ENCODE data around the gene TEX35.

Gene TEX35

DNA sequence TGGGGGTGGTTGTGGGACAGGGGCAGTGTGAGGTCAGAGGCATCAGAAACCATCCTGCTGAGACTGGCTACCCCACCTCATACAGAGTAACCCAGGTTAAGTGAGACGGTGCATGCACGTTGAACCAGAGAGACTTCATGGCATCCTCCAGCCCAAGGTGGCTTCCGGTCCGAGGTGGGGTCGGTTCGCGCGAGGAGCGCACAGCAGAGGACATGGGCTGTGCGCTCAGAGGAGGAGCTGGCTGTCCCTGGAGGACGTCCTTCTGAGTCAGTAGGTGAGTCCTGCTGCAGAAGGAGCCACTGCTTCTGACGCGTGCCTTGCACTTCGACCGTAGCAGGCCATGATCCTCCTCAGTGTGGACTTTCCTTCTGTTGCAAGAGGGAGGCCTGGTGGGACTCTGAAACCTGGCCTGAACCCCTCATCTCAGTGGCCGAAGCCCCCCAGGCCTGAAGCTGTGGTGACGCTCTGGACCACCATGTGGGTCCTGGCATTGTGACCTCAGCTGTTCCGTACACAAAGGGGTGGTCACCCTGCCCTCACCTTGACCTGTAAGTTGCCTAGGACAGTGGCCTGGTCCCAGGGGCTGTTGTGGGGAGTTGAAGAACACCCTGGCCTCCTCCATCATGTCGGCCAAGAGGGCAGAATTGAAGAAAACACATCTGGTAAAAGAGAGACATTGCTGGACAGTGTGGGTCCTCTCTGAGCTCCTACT is at the start of gene TEX35:
TSS of gene TEX35 (plus strand) at position 544 of the 712 bp plus-strand sequence. CDS start at position 624, 80 bp downstream.
- DNase-seq: no peak

DNA sequence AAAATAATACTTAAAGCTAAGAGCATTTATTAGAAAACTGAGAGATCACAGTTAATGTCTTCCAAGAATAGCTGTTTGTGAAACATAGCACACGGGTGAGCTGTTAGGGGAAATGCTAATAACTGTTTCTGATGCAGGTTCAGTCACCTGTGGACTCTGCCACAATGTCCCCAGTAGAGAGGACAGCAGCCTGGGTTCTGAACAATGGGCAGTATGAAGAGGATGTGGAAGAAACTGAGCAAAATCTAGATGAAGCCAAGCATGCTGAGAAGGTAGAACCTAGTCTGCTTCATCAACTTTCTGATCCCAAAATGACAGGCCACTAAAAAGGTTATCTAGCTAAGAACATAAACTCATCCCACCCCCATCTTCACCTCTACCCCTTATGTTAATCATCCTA is 48.8 kb upstream of the TEX35 start:
- no peak for DNase-seq

DNA sequence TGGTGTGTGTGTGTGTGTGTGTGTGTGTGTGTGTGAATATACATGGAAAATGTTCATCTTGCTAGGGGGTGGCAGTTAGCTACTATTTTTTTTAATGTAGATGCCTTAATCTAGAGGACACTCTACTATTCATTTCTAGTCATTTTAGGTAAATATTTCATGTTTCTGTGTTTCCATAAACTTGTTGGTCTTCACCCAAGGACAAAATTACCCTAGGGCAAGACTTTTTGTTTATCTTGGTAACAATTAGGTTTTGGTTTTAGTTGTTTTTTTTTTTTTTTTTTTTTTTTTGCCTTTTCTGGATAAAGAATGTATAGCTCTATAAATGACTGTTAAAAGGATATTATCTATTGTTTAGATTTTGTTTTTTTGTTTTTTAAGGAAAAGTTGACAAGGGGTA is 48.3 kb upstream of the TEX35 start:
- DNase-seq: no peak

DNA sequence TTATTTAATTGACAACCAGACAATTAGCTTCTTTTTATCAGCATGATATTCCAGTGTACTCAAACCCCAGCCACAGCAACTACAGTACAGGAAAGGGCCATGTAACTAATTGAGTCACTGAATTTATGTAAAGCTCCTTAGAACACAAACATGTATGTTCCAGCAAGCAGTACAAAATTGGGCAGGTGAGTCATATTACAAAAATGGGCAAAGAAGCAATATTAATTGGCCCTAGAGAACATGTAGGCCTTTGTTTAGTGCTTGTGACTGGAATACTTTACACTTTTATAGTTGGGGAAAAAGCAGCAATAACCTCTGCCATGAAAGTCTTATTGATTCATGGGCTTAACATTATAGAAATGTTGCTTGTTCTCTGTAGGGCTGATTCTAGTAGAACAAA is 47.9 kb upstream of the TEX35 start:
- DNase-seq: no peak

- no peak for DNase-seq
Measured at GRCh38 chr1:178467837-178468236, 45.1 kb upstream of the TEX35 start.

- no peak for DNase-seq
Measured at GRCh38 chr1:178470411-178470960, 42.4 kb upstream of the TEX35 start.

DNA sequence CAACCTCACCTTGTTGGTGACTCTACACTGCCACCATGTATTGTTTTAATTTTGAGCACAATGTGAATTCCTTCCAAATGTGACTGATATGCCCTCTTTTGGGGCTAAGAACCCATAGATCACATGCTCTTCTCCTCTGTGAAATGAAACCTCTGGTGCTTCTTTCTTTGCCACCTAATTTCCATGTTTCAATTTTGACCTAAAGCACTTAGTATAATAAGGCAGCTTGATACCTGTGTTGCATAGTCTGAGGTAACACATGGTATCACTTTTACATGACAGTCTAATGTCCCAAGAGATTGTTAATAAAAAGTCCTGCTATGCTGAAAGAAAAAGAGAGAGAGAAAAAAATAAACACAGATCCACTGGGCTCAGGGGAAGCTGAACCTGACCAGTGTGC is 40.4 kb upstream of the TEX35 start:
- no peak for DNase-seq

DNA sequence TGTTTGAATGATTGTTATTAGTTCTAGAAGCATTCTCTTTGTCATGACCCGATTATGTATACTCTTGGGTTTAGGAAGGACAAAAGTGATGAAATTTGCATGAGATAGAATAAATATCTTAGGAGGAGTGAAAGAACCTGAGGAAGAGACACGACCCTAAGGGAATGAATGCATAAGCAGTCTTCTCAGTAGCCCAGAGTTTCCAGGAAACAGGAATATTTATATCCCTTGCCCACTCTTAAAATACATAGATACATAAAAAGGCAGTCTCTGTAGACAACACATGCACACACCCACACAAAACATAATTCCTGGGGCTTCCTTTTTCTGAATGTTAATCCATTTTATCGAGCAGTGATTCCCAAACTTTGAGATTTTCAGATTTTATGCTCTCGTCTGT is 35.5 kb upstream of the TEX35 start:
- DNase-seq: no peak

- DNase-seq: no peak
Measured at GRCh38 chr1:178477841-178478240, 35.1 kb upstream of the TEX35 start.

GRCh38 chr1:178483251-178483957 is 29.5 kb upstream of the TEX35 start:
- no peak for DNase-seq

- no peak for DNase-seq
Measured at GRCh38 chr1:178484698-178485225, 28.1 kb upstream of the TEX35 start.

- no peak for DNase-seq
Measured at GRCh38 chr1:178485541-178485981, 27.3 kb upstream of the TEX35 start.

GRCh38 chr1:178486100-178487069 is 26.5 kb upstream of the TEX35 start:
- DNase-seq: no peak

GRCh38 chr1:178487070-178487615 is 25.8 kb upstream of the TEX35 start:
- DNase-seq: no peak

DNA sequence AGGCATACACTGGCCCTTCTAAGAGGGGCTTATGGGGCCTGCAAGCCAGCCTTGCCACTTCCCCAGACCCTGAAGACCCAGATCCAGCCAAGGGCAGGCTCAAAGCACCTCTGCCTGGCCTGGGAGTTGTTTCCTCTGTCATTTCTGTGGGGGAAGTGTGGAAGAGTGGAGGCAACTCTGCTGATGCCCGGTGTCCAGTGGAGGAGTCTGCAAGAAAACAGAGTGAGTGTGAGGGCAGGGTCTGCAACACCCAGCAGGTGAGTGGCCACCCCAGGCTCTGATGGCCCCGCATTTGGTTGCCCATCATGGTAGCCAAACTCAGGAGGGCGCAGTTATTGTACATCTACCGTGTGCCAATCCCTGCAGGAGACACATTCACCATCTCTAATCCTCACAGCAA is 24.5 kb upstream of the TEX35 start:
- DNase-seq: no peak

DNA sequence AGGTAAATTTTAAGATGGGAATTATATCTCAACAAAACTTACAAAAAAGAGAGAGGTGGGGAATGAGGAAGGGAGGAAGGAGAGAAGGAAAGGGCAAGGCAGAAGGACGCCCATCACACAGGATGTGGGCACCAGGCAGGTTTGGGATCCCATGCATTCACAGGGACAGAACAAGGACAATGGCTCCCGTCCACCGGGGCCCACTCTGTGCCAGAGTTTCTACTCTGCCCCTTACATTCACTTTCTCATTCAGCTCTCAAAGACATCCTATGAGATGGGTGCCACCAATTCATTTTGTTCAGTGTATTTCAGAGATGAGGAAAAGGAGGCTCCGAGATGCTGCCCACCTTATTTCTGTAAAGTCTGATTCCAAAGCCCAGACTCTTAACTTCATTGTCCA is 23.5 kb upstream of the TEX35 start:
- DNase-seq: no peak

DNA sequence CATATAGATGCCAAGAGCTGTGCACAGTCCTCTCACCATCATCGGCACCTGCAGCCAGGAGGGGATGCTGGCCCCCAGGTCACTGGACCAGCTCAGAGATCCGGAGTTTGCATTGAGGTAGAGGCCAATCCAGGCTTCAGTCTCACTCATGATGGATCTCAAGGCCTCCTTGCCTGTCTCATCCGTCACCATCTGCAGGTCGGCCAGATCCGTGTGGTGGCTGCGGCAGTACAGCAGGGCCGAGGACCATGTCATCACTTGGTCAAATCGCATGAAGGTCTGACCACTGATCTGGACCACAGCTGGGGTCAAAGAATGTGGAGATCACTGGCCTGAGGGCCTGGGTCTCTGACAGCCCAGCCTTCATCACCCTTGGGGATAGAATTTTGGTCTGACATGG is 22.8 kb upstream of the TEX35 start:
- DNase-seq: no peak

GRCh38 chr1:178490967-178491366 is 21.9 kb upstream of the TEX35 start:
- DNase-seq: no peak

DNA sequence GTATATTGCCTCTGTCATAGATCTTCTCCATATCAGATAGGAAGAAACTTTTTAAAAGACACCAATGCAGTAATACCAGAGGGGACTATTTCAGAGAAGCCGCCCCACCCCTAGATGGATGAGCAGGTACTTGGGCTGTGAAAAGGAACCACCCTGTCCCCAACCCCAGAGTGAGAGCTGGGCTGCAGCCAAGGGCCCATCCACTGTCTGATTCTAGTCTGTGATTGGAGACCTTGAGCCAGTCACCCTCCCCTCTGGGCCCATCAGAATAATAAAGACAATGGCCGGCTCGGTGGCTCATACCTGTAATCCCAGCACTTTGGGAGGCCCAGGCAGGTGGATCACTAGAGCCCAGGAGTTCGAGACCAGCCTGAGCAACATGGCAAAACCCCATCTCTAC is 21.2 kb upstream of the TEX35 start:
- DNase-seq: no peak

DNA sequence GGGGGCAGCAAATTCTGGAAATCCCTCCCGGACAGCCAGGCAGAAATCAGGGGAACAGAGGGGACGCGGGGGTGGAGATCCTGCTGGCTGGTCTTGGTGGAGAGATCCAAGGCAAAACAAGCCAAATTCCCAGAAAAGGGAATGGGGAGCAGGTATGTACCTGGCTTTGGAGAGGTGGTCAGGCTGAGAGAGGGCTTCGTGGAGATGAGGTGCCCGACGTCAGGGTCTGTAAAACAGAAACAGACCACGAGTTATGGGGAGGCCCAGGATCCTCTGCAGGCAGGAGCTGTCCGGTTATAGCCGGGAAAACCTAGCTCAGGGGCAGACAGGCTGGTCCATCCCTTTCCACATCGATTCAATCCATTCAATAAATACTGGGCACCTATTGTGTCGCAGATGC is 20.6 kb upstream of the TEX35 start:
- no peak for DNase-seq

- no peak for DNase-seq
Measured at GRCh38 chr1:178493301-178493741, 19.6 kb upstream of the TEX35 start.

DNA sequence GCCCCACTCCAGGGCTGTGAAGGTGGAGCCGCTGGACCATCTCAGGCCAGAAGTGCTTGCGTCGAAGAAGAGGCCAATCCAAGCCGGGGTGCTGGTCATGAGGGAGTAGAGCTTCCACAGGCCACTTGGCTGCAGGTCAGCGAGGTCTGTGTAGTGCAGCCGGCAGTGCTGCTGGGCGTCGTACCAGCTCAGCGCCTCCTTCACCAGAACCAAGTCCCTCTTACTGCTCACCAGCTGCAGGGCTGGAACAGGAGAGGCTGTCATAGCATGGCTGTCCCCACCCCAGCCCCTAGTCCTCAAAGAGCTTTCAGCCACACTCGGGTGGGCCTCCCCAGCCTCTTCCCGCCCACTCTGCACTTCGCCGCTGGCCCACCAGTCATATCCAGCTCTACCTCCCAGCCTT is 18.3 kb upstream of the TEX35 start:
- no peak for DNase-seq
